ENCODE measurements around the gene SMCO4.
"Not testable (repeated sequence)": the region's sequence is repeated elsewhere in the genome, so short reads cannot be mapped to it uniquely, and the experiment has no call there.

SMCO4 gene

DNA sequence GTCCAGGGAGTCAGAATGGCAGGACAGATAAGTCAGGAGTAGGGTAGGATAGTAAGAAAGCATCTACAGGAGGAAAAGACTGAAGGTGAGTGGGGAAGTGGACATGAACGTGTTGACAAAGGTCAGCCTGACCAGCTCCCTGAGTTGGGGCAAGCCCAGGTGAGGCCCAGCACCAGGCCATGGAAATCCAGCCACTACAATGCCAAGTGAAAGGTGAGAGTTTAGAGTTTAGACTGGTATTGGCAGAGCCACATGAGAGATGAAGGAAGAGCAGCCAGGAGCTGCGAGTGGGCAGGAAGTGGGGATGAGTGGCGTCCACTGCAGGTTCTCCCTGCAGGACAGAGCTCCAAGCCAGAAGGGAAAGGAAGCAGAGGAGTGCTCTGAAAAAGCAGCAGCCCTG is 16.5 kb upstream of the SMCO4 start:
- no peak for DNase-seq

DNA sequence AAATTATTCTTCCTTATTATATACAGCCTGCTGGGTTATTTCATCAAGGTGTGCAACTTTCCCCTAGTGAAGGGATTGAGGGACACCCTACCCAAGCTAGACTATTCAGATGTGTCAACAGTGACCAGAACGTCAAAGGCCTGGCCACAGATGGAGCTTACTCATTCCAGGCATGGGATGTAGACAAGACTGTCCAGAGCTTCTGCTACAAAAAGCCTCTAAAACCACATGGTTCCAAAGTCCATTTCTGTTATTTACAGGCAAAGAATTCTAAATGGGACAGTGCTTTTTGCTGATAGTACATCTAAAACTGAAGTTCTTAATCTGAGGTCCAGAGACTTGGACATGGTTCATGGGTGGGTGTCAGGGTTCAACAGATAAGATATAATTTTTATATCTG is 9.7 kb upstream of the SMCO4 start:
- no peak for DNase-seq

DNA sequence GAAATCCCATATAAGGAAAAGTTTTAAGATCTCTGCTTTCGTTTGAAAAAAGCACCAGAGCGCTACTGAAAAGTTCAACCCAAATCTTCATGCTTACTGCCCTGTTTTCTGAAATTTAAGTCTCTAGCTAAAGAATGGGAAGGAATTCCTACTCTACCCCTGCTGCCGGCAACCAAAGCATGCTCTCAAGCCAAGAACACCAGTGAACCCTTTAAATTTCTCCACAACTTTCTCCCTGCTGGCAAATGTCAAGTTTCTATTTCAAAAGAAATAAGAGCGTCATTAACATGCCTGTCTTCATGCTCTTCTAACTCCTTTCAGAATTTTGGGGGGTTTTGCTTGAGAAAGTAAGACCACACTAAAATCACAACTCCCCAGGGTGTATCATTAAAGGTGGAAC is 6.8 kb upstream of the SMCO4 start:
- no peak for DNase-seq

DNA sequence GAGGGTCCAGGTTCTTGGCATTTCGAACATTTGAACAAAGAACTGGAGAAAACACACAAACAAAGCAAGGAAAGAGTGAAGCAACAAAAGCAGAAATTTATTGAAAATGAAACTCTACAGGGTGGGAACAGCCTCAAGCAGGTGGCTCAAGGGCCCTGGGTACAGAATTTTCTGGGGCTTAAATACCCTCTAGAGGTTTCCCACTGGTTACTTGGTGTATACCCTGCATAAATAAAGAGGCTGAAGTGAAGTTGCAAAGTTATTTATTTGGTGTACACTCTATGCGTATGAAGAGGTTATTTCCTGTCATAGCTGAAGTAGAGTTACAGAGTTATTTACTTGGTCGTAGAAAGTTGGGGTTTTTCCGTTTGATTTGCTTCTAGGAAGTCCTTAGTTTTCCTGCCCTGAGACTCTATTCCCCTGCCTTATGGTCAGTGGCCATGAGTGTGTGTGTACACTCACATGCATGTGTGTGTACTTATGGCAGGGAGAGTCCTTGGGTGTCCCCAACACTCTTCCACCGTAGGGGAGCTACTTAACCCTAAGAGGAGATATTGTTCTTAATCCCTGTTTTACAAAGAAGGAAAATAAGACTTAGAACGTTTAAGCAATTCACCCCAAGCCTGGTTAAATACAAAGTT is 5.6 kb upstream of the SMCO4 start:
- no peak for DNase-seq

DNA sequence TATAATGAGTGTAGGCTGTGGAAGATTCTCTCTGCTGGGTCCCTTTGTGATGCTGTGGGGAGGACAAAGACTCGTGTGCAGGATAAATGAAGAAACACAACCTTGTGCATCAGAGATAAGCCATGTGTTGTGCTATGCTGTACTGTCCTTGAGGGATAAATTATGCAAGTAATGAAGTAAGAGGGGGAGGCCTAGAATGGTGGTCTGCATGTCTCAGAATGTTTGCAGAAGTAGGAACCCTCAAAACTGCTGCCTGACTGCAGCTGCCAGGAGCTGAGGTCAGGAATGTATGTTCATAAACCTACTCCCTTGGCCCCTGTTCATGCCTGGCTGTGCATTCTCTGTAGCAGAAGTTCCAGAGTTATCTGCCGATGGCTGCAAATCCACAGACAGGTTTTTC is 4.6 kb upstream of the SMCO4 start:
- DNase-seq, result no peak

DNA sequence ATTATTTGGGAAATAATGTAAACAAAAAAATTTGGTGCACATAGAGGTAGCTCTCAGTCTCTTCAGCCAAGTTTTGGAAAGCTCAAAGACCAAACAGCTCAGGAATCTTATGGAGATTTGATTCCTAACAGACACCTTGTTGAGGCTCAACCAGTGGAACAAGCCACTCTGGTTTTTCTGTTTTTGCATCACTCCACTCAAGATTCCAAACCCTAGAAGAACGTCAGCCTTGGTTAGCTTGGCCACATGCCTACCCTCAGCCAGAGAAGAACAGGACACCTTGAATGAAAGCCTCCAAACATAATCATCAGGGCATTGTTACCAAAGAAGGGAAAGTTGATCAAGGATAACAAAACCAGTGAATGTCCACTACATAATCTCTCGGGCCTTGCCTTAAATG is 3.8 kb upstream of the SMCO4 start:
- DNase-seq, result no peak

DNA sequence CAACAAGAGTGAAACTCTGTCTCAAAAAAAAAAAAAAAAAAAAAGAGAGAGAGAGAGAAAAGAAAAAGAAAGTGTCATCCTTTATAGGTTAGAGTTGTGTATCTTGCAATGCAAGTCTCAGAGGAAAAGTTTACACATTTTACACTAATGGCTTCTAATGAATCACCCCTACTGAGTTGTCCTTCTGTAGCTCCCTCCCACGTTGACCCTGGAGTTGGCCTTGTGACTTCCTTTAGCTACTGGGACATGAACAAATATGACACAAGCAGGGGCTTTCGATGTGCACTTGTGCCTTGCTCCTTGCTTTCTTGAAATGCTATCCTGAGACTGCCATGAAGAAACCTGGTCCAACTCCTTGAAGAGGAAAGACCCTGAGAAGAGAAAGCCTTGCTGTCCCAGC is 2.4 kb upstream of the SMCO4 start:
- no peak for DNase-seq

DNA sequence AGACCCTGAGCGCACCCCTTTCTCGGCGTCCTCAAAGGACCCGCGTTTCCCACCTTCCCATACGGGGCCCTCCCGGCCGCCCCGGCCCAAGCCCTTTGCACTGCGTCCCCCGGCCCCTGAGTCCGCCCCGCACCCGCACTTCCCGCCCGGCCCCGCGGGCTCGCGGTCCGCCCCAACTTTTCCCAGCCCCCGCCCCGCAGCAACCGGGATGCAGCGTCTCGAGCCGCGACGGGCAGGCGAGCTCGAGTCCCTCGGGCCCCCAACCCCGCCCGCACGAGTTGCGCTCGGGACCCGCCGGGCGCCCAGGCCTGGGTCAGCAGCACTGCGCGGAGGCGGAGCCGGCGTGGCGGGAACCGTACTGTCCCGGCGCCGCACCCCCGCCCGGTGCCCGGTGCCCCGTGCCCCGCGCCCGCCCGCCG is 371 bp downstream of the SMCO4 start:
- DNase-seq, result no peak

DNA sequence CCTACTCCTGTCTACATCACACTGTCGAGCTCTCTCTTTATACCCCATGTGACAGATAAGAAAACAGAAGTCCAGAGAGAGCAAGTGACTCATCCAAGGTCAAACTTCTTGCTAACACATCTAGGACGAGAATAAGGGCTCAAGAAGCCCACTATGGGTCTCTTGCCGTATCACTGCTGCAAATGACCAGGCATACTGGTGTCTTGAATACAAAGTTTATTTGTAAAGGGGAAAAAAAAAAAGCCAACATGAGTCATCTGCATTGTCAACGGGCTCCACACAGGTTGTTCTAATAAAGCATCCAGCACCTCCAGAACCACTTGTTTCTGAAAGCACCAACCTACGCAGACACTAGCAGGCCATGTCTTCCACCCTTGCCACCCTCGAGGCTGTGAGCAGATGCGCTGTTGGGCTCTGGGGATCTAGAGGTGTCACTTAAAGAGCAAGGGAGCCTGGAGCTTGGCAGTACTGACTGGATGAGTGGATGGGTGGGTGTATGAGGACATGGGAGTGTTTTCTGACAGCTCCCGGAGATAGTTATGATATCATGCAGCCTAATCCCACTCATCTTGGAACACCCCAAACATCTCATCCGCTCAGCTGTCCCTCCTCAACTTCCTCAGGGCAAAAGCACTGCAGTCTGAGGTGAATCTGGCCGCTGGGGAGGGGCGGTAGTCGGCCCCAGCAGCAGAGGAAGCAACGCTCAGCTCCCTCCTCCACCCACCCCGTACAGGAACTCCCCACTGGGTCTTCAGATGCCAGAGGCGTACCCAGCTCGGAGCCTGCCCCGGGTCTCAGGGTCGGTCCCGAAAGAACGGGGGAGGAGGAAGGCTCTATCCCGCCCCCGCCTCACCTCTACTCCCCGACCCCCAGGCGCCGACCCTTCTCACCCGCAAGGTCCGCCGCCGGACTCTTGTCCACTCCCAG is 1.0 kb downstream of the SMCO4 start:
- peak; percentile 28 for DNase-seq

DNA sequence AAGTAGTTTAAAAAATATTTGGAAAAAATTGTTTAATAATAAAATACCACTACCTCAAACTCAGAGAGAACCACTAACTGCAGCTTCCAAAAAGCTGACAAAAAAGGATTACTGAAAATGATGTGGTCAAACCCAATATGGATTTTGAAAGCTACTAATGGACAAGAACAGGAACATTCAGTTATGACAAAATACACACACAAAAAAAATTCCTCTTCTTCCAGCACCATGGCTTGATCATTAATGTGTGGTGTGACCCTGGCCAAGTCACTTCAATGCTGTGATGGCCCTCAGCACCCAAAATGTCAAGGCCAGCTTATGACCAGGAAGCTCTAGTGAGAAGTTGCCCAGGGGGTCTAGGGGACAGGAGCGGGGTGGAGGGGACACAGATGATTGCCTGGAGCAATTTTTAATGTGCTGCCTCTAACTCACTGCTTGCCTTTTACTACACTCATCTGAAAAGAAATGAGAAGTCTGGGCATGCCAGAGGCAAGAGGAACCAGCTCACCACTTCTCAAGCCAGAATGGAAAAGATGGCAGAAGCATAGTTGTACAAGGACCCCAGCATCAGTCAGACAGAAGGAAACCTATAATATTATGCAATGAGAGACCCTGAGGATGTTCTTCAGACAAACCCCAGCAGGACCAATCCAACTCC is 2.2 kb downstream of the SMCO4 start:
- no peak for DNase-seq

DNA sequence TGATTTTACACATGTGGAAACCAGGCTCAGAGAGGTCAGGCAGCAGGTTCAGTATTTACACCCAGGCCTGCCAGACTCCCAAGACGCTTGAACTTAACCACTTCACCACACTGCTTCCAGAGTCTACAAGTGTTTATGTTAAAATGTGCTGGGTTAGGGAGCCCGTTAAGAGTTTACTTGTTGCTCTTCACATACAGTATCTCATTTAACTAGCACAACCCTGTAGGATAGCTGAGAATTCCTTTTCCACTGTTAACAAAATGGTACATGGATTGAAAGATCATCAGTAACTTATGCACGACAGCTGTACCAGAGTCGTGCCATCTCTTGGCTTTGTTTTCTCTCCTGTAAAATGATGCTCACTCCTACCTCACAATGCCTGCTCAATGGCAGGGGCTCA is 2.9 kb downstream of the SMCO4 start:
- DNase-seq, result no peak

DNA sequence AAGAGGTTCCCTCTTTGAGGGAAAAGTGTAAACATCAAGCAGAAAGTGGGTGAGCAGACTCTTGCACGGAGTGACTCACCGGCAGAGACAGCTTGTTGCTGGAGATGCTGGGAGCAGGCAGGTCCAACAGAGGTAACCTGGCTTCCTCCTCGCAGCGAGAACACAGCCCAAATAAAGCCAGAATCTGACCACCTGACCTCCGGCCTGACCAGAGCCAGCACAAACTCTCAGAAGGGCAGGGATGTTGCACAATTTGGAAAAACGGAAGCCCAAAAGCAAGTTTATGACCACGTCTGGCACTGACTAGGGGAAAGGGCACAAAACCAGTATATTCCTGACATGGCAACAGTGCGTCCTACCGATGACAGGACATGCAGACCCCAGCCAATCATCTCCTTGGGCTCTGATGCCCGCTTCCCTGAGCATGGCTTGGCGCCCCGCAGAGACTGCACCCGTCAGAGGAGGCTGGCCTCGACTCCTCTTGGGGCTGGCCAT is 5.4 kb downstream of the SMCO4 start:
- no peak for DNase-seq

DNA sequence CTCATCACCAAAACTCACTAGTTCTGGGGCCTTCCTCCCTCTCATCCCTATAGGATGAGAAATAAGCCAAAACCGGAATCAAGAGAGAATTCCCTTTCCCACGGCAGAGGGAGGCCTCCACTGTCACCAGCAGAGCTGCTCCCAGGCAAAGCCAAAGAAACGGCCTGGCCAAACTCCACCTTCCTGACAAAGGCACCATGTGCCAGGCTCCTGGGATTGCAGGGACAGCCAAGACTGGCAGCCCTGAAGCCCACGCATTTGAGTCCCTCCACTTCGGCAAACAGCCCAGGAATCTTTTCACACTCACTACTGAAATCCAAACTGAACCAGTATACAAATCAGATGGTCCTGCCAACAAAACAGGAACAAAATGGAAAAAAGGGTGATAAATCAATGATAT is 6.1 kb downstream of the SMCO4 start:
- DNase-seq, result no peak

DNA sequence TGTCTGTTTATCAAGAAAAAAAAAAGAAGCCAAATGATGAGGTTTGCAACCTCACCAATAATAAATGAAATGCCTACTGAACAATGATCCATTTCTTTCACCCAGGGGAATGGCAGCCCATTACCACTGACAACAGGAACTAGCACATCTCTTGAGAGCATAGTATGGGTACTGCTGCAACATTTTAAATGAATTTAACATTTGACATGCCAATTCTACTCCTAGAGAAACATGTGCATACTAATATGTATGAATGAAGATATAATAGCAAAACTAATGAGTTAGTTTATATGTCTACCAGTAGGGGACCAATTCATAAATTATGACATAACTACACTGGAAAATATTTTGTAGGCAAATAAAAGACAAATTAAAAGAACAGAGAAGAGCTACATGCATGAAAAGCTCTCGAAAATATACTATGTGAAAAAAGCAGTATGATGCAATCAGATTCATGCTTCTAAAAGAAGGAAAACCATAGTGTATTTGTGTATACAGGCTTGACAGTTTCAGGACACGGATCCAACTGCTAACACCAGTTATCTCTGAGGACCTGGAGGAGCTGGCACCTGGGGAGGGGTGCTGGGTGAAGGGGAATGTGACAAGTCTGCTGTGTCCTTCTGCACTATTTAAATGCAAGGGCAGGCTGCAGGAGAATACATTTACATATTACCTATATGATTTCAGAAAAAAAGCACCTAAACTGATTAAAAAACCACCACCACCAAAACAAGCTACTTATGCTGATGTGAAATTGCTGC is 6.9 kb downstream of the SMCO4 start:
- no peak for DNase-seq

DNA sequence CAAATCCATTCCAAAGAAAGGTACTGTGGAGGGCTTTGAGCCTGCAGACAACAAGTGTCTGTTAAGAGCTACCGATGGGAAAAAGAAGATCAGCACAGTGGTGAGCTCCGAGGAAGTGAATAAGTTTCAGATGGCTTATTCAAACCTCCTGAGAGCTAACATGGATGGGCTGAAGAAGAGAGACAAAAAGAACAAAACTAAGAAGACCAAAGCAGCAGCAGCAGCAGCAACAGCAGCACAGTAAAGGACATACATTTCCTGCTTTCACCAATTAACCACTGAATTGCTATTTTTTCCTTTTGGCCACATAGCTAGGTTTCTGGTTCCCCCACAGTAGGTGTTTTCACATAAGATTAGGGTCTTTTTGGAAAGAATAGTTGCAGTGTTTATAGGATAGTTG is 7.6 kb downstream of the SMCO4 start:
- not testable (repeated sequence) for DNase-seq

DNA sequence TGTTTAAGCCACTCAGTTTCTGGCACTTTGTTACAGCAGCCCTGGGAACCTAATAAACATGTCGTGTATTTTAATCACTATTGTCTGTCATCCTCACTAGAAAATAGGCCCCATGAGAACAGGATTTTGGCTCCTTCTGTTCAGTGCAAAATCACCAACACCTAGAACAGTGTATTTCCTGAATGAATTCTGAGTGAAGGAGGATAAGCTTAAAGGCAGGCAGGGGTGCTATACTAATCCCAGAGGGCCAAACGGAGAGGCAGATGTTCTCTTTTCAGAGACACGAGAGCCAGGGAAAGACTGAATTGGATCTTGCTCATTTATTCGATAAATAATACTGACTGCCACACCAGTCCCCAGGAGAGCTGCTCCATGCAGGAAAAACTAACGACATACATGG is 10.4 kb downstream of the SMCO4 start:
- no peak for DNase-seq

DNA sequence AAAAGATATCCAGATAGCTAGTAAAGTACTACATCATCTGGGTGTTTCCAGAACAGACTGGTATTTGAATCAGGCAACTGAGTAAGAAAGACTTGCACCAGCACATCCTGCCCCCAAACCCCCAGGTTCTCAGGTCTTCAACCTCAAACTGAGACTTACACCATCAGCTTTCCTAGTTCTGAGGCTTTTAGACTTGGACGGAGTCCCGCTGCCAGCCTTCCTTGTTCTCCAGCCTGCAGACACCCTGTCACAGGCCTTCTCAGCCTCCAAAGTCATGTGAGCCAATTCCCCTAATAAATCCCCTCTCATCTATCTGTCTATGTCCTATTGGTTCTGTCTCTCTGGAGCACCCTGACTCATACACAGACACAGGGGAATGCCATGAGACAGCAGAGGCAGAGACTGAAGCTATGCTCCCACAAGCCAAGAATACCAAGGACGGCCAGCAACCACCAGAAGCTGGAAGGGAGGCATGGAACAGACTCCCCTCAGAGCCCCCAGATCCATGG is 10.9 kb downstream of the SMCO4 start:
- no peak for DNase-seq

DNA sequence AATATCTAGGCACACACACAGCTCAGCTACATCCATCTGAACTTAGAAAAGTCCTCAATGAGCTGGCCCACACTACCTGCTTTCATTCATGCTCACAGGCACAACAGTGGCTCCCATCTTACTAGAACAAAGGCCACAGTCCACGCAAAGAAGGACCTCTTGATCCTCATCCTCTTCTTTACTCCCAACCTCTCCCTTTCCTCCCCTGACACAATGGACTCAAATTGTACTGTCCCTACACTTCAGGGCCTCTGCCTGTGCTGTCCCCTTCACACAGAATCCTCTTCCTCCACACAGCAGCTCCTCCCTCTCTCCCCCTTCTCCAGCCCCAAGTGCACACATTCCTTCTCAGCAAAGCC is 12.7 kb downstream of the SMCO4 start:
- no peak for DNase-seq

DNA sequence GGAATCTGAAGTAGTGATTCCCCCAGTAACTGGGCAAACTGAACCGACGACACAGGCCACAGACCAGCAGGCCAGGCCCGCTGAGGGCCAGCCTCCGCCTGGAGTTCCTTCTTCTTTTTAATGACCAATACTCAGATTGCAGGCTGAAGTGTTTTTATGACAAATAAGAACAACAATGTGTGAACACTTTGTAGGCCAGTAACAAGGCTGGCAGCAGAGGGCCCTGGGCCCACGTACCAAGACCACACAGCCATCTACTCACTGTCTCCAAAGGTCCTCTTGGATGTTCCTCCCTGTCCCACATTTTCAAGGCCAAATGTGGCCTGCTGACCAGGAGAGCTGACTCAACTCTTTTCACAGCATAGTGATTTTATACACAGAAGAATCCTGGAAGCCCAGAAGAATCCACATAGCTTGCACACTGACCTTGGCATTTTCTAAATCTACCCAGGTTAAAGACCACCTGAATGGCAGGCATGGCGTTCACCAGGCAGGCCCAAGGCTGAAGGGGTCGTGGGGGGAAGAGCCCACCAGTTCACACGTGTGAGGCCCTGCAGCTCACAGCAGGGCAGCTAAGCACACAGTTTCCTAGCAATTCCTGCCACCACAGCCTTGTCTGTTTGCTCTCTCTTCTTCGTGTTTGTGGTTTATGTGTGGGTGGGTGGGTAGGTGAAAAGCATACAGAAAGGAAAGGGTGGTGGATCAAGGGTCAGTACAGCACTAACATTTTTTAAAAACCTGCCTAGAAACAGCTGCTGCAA is 13.3 kb downstream of the SMCO4 start:
- no peak for DNase-seq

DNA sequence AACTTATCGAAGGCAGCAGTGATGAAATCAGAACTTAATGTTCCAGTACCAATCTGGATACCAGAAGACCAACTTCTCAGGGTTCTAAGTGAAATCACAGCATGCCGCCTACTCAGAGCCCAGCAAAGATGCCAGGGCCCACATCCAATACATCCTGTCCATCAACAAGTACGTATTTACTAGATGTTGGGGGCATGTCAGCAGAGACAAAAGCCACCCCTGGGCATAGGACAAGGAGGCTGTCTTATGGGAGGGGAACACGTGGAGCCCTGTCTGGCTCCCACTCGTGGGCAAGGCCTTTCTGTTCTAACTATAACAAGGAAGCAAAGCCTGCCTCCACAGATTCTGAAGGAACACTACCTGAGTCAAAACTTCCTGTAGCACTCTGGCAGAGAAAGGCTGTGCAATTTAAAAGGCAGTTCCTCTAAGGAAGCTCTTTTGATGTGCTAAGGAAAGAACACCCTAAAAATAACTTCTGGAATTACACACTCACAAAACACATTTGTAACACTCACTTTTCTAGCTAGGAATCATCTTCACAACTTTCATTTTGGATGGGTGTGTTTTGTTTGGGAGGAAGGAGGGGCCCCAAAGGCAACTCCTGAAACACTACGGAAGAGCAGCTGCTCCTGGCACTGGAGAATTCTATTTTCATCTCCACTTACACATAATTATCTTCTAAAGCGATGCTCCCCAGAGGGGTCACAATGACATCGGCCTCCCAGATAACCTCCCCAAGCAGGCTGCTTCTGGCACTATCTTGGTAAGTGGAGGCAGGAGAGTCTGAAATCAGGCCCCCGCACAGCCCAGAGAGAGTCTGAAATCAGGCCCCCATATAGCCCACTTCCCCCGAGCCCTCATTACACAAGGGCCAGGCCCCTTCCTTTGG is 14.2 kb downstream of the SMCO4 start:
- DNase-seq, result no peak

DNA sequence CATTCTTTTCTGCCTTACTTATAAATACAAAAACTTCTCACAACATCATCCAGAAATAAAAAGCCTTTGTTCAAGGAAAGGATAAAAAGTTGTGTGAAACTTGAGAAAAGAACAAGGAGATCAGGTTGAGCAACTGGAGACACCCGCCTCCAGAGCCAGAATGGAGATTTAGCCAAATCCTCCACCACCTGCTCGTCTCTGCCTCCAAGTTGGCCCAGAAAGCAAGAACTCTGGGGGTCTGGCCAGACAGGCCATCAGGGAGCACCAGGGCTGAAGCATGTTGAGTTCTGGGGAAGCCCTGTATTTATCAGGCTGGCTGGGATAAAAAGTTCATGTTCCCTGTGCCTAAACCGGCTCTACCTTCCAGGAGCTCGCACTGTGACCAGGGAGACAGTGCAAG is 14.9 kb downstream of the SMCO4 start:
- DNase-seq, result no peak
